MCF 10A (cell line): ENCODE data around the gene DCST1. TPM values are rescaled to one million over a fixed set of nuclear protein-coding genes. Genes with fewer than 3 reads are reported as not detected.
A peak's percentile ranks its signal among the peaks of the same experiment; 100 is the strongest.
"Not testable (repeated sequence)": the region's sequence is repeated elsewhere in the genome, so short reads cannot be mapped to it uniquely, and the experiment has no call there.

Experiments used
- Bru-seq: library from RNA; stranded (reverse); fragments of 400-500 nt; gene quantifications from one replicate; lab custom pipeline; 2021; lab: Mats Ljungman, UMichigan
- BruChase-seq, 2 experiments: library from RNA; stranded (reverse); fragments of 400-500 nt; gene quantifications; one replicate each; lab custom pipeline; 2021; lab: Mats Ljungman, UMichigan
- BruUV-seq: library from RNA; stranded (reverse); fragments of 400-500 nt; replicated peaks from 2 replicates; lab custom pipeline; 2021; lab: Mats Ljungman, UMichigan
- CTCF ChIA-PET: fragments of 300-600 bp; sonication (Branson Sonifier 250); formaldehyde crosslinking; extraction: SDS; loops from one replicate; lab custom pipeline; 2021; ENCODE audit warnings: antibody characterized with exemption, inconsistent platforms; lab: Yijun Ruan, JAX
- POLR2A ChIA-PET: fragments of 300-600, 350-650 bp; sonication (Branson Sonifier 250); formaldehyde crosslinking; extraction: SDS; loops from one replicate; lab custom pipeline; 2020; ENCODE audit warnings: antibody characterized with exemption, inconsistent platforms; lab: Yijun Ruan, JAX
- DNase-seq: peaks from one replicate; pipeline ENCODE4 v3.0.0-alpha.2; 2018; ENCODE audit not compliant: unreplicated experiment
- H3K27ac Mint-ChIP-seq: one replicate; pipeline ENCODE4 v1.8.0; 2022; ENCODE audit warnings: mild to moderate bottlenecking, low read depth, mixed read lengths; ENCODE audit not compliant: unreplicated experiment
- H3K27me3 Mint-ChIP-seq: one replicate; pipeline ENCODE4 v1.8.0; 2022; ENCODE audit warnings: mixed read lengths; ENCODE audit not compliant: insufficient read depth, unreplicated experiment
- H3K36me3 Mint-ChIP-seq: one replicate; pipeline ENCODE4 v1.8.0; 2022; ENCODE audit warnings: mild to moderate bottlenecking, moderate library complexity, mixed read lengths; ENCODE audit not compliant: insufficient read depth, unreplicated experiment
- H3K4me1 Mint-ChIP-seq: one replicate; pipeline ENCODE4 v1.8.0; 2022; ENCODE audit warnings: mixed read lengths; ENCODE audit not compliant: insufficient read depth, unreplicated experiment
- H3K4me3 Mint-ChIP-seq: one replicate; pipeline ENCODE4 v1.8.0; 2022; ENCODE audit warnings: mild to moderate bottlenecking, moderate library complexity, mixed read lengths; ENCODE audit not compliant: unreplicated experiment
- H3K9me3 Mint-ChIP-seq: one replicate; pipeline ENCODE4 v1.8.0; 2022; ENCODE audit warnings: mixed read lengths; ENCODE audit not compliant: unreplicated experiment
- intact Hi-C: fragments of 100-400 bp; cut with micrococcal nuclease; formaldehyde crosslinking; loops from 2 replicates; pipeline ENCODE4 v1.14.1; 2022
- long read RNA-seq: library from polyadenylated mRNA; stranded (forward); transcript quantifications from one replicate; pipeline ENCODE4 v2.0.0, GENCODE V29; 2022
- total RNA-seq: library from RNA; stranded (reverse); gene quantifications from 2 replicates; pipeline ENCODE4 v1.2.3, GENCODE V29; 2022
- TF ChIP-seq, protein P1 (sequence below): fragments of 200-600 bp; IDR thresholded peaks from one replicate; pipeline ENCODE4 v1.8.0; 2022; ENCODE audit warnings: antibody characterized with exemption, mild to moderate bottlenecking; ENCODE audit not compliant: unreplicated experiment

The DCST1 gene, protein sequence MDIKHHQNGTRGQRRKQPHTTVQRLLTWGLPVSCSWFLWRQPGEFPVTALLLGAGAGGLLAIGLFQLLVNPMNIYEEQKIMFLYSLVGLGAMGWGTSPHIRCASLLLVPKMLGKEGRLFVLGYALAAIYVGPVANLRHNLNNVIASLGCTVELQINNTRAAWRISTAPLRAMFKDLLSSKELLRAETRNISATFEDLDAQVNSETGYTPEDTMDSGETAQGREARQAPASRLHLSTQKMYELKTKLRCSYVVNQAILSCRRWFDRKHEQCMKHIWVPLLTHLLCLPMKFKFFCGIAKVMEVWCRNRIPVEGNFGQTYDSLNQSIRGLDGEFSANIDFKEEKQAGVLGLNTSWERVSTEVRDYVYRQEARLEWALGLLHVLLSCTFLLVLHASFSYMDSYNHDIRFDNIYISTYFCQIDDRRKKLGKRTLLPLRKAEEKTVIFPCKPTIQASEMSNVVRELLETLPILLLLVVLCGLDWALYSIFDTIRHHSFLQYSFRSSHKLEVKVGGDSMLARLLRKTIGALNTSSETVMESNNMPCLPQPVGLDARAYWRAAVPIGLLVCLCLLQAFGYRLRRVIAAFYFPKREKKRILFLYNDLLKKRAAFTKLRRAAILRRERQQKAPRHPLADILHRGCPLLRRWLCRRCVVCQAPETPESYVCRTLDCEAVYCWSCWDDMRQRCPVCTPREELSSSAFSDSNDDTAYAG
- total RNA-seq (0.21 and 0.42 TPM in 2 replicates), Bru-seq, nascent RNA (percentile 18 among the genes with signal in this experiment), BruChase-seq, experiment 1, labeled RNA remaining after a 6-hour chase (percentile 56 among the genes with signal in this experiment), BruChase-seq, experiment 2, labeled RNA remaining after a 2-hour chase (percentile 30 among the genes with signal in this experiment)
- long read RNA-seq, result 0 reads

- DNase-seq, result no peak
- H3K27ac Mint-ChIP-seq, result no peak within 1 kb of the TSS
- CTCF ChIA-PET, result interaction anchor here (0.6 to 2.5 kb wide), 5 partner anchors 12 to 16 kb away, joined by 3 to 12 read pairs (median 3); no protein-coding TSS in a partner anchor
Measured at GRCh38 chr1:155033524-155033923, at the start of gene DCST1, which contains the start of gene DCST2. DCST1 (plus strand) TSS chr1:155033824; CDS start chr1:155034037, 213 bp downstream. DCST2 (minus strand) TSS chr1:155033781; CDS start chr1:155033701, 80 bp downstream.

DNA sequence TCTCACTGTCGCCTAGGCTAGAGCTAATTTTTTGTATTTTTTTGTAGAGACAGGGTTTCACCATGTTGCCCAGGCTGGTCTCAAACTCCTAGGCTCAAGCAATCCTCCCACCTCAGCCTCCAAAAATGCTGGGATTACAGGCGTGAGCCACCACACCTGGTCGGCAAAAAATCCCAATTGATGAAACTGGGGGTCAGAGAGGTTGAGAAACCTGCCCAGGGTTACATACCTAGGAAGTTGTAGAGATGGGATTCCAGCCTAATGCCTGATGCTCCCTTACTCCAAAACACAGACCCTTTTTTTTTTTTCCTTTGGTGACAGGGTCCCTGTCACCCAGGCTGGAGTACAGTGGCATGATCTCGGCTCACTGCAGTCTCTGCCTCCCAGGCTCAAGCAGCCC is 46.9 kb upstream of the DCST1 start:
- H3K27ac Mint-ChIP-seq, intact Hi-C loops, DNase-seq, H3K9me3 Mint-ChIP-seq, H3K27me3 Mint-ChIP-seq, H3K4me3 Mint-ChIP-seq, BruUV-seq: not testable (repeated sequence)
- peaks cover 17% of the 10 kb centered on the region for H3K4me1 Mint-ChIP-seq
- CTCF ChIA-PET, result interaction anchor here (0.7 to 7.3 kb wide), 4 partner anchors 10 to 210 kb away, joined by 3 to 118 read pairs (median 4); partner anchors contain the start of gene LENEP
- peaks cover 67% of the 10 kb centered on the region for H3K36me3 Mint-ChIP-seq
- POLR2A ChIA-PET, result interaction anchor here (39.6 to 41.1 kb wide), 2 partner anchors 2 to 16 kb away, joined by 1917 read pairs; partner anchors contain the start of genes CKS1B, FLAD1, LENEP and PBXIP1

More at GRCh38 chr1:155033524-155033923, at the start of gene DCST1, which contains the start of gene DCST2:
- Mint-ChIP-seq H3K27me3 (no peaks in the 10 kb centered on the region), H3K36me3 (no peaks in the 10 kb centered on the region), H3K4me3 (no peak within 1 kb of the TSS), H3K4me1 (peaks cover 21% of the 10 kb centered on the region), H3K9me3 (no peaks in the 10 kb centered on the region)
- BruUV-seq, result no TSS peak
- intact Hi-C loops, result no loop called here
- POLR2A ChIA-PET, result interaction anchor here (1.2 to 9.7 kb wide), 2 partner anchors 14 to 30 kb away, joined by 4 to 275 read pairs; no protein-coding TSS in a partner anchor
- TF ChIP-seq, protein P1, sequence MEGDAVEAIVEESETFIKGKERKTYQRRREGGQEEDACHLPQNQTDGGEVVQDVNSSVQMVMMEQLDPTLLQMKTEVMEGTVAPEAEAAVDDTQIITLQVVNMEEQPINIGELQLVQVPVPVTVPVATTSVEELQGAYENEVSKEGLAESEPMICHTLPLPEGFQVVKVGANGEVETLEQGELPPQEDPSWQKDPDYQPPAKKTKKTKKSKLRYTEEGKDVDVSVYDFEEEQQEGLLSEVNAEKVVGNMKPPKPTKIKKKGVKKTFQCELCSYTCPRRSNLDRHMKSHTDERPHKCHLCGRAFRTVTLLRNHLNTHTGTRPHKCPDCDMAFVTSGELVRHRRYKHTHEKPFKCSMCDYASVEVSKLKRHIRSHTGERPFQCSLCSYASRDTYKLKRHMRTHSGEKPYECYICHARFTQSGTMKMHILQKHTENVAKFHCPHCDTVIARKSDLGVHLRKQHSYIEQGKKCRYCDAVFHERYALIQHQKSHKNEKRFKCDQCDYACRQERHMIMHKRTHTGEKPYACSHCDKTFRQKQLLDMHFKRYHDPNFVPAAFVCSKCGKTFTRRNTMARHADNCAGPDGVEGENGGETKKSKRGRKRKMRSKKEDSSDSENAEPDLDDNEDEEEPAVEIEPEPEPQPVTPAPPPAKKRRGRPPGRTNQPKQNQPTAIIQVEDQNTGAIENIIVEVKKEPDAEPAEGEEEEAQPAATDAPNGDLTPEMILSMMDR, result no peak

GRCh38 chr1:154987326-154987725 is 46.3 kb upstream of the DCST1 start:
- peaks cover 67% of the 10 kb centered on the region for H3K36me3 Mint-ChIP-seq
- DNase-seq, result peak; percentile 79
- H3K4me3 Mint-ChIP-seq, result no peak overlapping the region
- TF ChIP-seq, protein P1, result no peak
- BruUV-seq, result no TSS peak
- H3K4me1 Mint-ChIP-seq, result peaks cover 17% of the 10 kb centered on the region
- H3K27me3 Mint-ChIP-seq, result no peaks in the 10 kb centered on the region
- H3K27ac Mint-ChIP-seq, result no peak overlapping the region
- no peaks in the 10 kb centered on the region for H3K9me3 Mint-ChIP-seq
- POLR2A ChIA-PET, result interaction anchor here (0.6 to 41.1 kb wide), 5 partner anchors 2 to 95 kb away, joined by 3 to 1917 read pairs (median 4); partner anchors contain the start of genes CKS1B, FLAD1, LENEP and PBXIP1
- CTCF ChIA-PET, result interaction anchor here (0.7 to 7.3 kb wide), 8 partner anchors 9 to 209 kb away, joined by 3 to 118 read pairs (median 4); partner anchors contain the start of genes LENEP and SHC1
- intact Hi-C loops, result no loop called here
